Mesenchymal stem cell (in vitro differentiated cells and primary cell): ENCODE measurements around the gene ADAM23.
A peak's percentile ranks its signal among the peaks of the same experiment; 100 is the strongest.

Experiments used
- DNase-seq: peaks from one replicate; pipeline ENCODE4 v3.0.0-alpha.2; 2013
- H2AFZ ChIP-seq: one replicate; pipeline ENCODE4 v1.6.1; 2013; ENCODE audit warnings: low read depth, mild to moderate bottlenecking, control low read depth, inconsistent platforms, low read length, moderate library complexity
- H2AK5ac ChIP-seq: 2 replicates; pipeline ENCODE4 v1.6.1; 2013; ENCODE audit warnings: low read length, moderate library complexity, mild to moderate bottlenecking, inconsistent platforms; ENCODE audit not compliant: severe bottlenecking
- H2BK120ac ChIP-seq: one replicate; pipeline ENCODE4 v1.6.1; 2013; ENCODE audit warnings: low read depth, mild to moderate bottlenecking, inconsistent platforms, low read length, moderate library complexity
- H2BK12ac ChIP-seq, 2 experiments: one replicate each; pipeline ENCODE4 v1.6.1; 2013; ENCODE audit warnings: inconsistent platforms in 2 of 2, low read length in 2 of 2, mild to moderate bottlenecking in 2 of 2, moderate library complexity in 2 of 2, control low read depth in 1 of 2
- H2BK15ac ChIP-seq: one replicate; pipeline ENCODE4 v1.6.1; 2013; ENCODE audit warnings: mild to moderate bottlenecking, low read depth, inconsistent platforms; ENCODE audit not compliant: poor library complexity, severe bottlenecking
- H2BK5ac ChIP-seq: 2 replicates; pipeline ENCODE4 v1.6.1; 2013; ENCODE audit warnings: low read depth, mild to moderate bottlenecking, low read length, control low read depth, inconsistent platforms; ENCODE audit not compliant: poor library complexity, severe bottlenecking
- H3K14ac ChIP-seq, 2 experiments: one replicate each; pipeline ENCODE4 v1.6.1; 2013; ENCODE audit warnings: inconsistent platforms in 2 of 2, low read length in 2 of 2, control low read depth in 1 of 2, mild to moderate bottlenecking in 1 of 2, moderate library complexity in 1 of 2
- H3K18ac ChIP-seq, 2 experiments: one replicate each; pipeline ENCODE4 v1.6.1; 2013; ENCODE audit warnings: inconsistent platforms in 2 of 2, low read length in 2 of 2, control low read depth in 1 of 2, low read depth in 1 of 2, mild to moderate bottlenecking in 1 of 2
- H3K23ac ChIP-seq, 2 experiments: one replicate each; pipeline ENCODE4 v1.6.1; 2013; ENCODE audit warnings: inconsistent platforms in 2 of 2, low read length in 2 of 2, mild to moderate bottlenecking in 2 of 2, moderate library complexity in 2 of 2, control low read depth in 1 of 2
- H3K27ac ChIP-seq: 2 replicates; pipeline ENCODE4 v1.5.1; 2013; ENCODE audit warnings: mild to moderate bottlenecking, moderate library complexity, low read length, control low read depth, inconsistent platforms; ENCODE audit not compliant: poor library complexity, severe bottlenecking
- H3K27me3 ChIP-seq, 2 experiments: 2 replicates each; pipeline versions ENCODE4 v1.6.1 to v1.7.0; 2013; ENCODE audit warnings: low read length in 2 of 2, mild to moderate bottlenecking in 2 of 2, moderate library complexity in 2 of 2, control low read depth in 1 of 2, inconsistent platforms in 1 of 2; ENCODE audit not compliant: control insufficient read depth in 1 of 2, insufficient read depth in 1 of 2
- H3K36me3 ChIP-seq, 2 experiments: 2 replicates each; pipeline versions ENCODE4 v1.6.1 to v1.7.0; 2013; ENCODE audit warnings: low read length in 2 of 2, control low read depth in 1 of 2, inconsistent platforms in 1 of 2, low read depth in 1 of 2, mild to moderate bottlenecking in 1 of 2; ENCODE audit not compliant: insufficient read depth in 2 of 2, control insufficient read depth in 1 of 2
- H3K4ac ChIP-seq, 2 experiments: one replicate each; pipeline ENCODE4 v1.6.1; 2013; ENCODE audit warnings: inconsistent platforms in 2 of 2, low read length in 2 of 2, mild to moderate bottlenecking in 2 of 2, moderate library complexity in 2 of 2, control low read depth in 1 of 2, low read depth in 1 of 2
- H3K4me1 ChIP-seq: 2 replicates; pipeline ENCODE4 v1.6.1; 2013; ENCODE audit warnings: low read depth, low read length, control low read depth; ENCODE audit not compliant: control insufficient read depth, insufficient read depth
- H3K4me2 ChIP-seq: 2 replicates; pipeline ENCODE4 v1.6.1; 2013; ENCODE audit warnings: low read length, mild to moderate bottlenecking, inconsistent platforms; ENCODE audit not compliant: poor library complexity, severe bottlenecking
- H3K4me3 ChIP-seq, 2 experiments: 2 replicates each; pipeline versions ENCODE4 v1.5.1 to v1.7.0; 2013; ENCODE audit warnings: low read length in 2 of 2, mild to moderate bottlenecking in 2 of 2, control low read depth in 1 of 2, low read depth in 1 of 2; ENCODE audit not compliant: insufficient read depth in 1 of 2
- H3K79me1 ChIP-seq: replicated peaks from 2 replicates; pipeline ENCODE4 v1.6.1; 2013; ENCODE audit warnings: mild to moderate bottlenecking, control low read depth, low read length, inconsistent platforms; ENCODE audit not compliant: poor library complexity, severe bottlenecking
- H3K9ac ChIP-seq: 2 replicates; pipeline ENCODE4 v1.7.0; 2013; ENCODE audit warnings: mild to moderate bottlenecking, low read length, moderate library complexity
- H3K9me3 ChIP-seq: 2 replicates; pipeline ENCODE4 v1.7.0; 2013; ENCODE audit warnings: mild to moderate bottlenecking, low read length; ENCODE audit not compliant: control insufficient read depth
- H4K8ac ChIP-seq: one replicate; pipeline ENCODE4 v1.6.1; 2013; ENCODE audit warnings: inconsistent platforms, mild to moderate bottlenecking, low read length, moderate library complexity
- H4K91ac ChIP-seq: one replicate; pipeline ENCODE4 v1.6.1; 2013; ENCODE audit warnings: mild to moderate bottlenecking, low read length, inconsistent platforms
- WGBS: methylation state at CpG from one replicate; pipeline ENCODE4 v1.1.7; 2013; ENCODE audit warnings: mixed read lengths; 5-methylcytosine and 5-hydroxymethylcytosine counted together

Gene ADAM23

DNA sequence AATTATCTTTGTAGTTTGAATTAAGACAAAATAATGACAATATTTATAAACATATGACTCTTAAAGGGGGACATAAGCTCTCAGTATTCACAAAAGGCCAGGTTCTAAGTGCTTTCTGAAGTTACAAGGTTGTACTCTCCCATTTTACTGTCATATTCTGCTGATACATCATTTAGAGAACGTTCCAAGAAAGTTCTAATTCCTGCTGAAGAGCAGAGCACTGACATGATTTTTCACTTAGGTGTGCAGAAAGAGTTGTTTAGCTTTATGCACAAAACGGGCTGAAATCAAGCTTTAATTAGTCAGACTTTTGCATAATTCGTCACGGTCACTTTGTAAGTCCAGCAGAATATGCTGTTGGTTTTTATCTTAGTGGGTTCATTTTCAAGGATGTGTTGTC is 37.3 kb downstream of the ADAM23 start:
- Histone ChIP-seq H2AFZ (no peak overlapping the region), H3K23ac (no peak overlapping the region), H4K8ac (no peak overlapping the region), H3K79me1 (no peaks in the 10 kb centered on the region), H2BK5ac (no peak overlapping the region), H2AK5ac (no peak overlapping the region), H3K14ac (no peak overlapping the region), H2BK120ac (no peak overlapping the region), H3K18ac (no peak overlapping the region), H3K36me3 (no peaks in the 10 kb centered on the region), H3K9ac (no peak overlapping the region), H3K4me1 (no peaks in the 10 kb centered on the region), H2BK15ac (no peak overlapping the region), H3K4ac (no peak overlapping the region), H3K4me2 (no peak overlapping the region), H4K91ac (no peak overlapping the region), H3K4me3 (no peak overlapping the region), H2BK12ac (no peak overlapping the region), H3K27me3 (no peaks in the 10 kb centered on the region), H3K9me3 (no peaks in the 10 kb centered on the region), H3K27ac (no peak overlapping the region)
- 94% methylated on average over 4 of the region's 4 CpGs for WGBS
- DNase-seq = no peak

DNA sequence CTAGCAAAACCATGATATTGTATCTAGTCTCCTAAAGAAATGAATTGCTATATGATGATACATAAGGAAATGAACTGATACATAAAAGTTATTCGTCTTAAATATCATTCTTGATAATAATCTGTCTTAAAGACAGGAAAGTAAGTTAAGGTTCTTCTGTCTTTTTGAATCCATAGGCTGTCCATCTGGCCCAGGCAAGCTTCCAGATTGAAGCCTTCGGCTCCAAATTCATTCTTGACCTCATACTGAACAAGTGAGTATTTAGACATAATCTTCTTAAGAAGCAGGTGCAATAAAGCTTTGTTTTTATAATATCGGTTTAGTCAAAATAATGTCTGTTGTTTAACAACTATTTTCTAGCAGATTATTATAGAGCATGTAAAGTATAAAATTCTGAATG is 37.7 kb downstream of the ADAM23 start:
- WGBS = no CpG with 5 or more reads among the region's 3 CpGs

DNA sequence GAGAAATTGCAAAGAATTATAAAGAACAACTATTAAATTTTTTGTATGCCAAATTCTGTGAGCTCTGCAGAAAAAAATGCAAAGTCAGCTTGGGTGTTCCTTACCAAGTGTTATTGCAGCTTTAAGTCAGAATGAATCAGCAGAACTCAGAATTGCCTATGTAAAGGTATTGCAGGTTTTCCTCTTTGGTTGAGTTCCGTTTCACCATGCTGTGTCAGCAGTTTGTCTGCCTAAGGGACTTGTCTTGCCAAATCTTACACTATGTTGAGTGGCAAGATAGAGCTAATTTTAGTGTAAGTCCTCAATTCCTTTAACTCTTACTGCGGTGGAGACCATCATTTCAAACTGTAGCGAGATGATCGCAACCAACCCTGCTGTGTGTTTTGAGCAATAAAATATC is 38.8 kb downstream of the ADAM23 start:
- Histone ChIP-seq H2BK12ac (no peak overlapping the region), H3K4me3 (no peak overlapping the region), H3K4me1 (no peaks in the 10 kb centered on the region), H2AFZ (no peak overlapping the region), H3K14ac (no peak overlapping the region), H3K9me3 (no peaks in the 10 kb centered on the region), H2BK5ac (no peak overlapping the region), H4K91ac (no peak overlapping the region), H3K36me3 (no peaks in the 10 kb centered on the region), H3K79me1 (no peaks in the 10 kb centered on the region), H2AK5ac (no peak overlapping the region), H2BK120ac (no peak overlapping the region), H3K4ac (no peak overlapping the region), H3K4me2 (no peak overlapping the region), H3K23ac (no peak overlapping the region), H2BK15ac (no peak overlapping the region), H3K18ac (no peak overlapping the region), H3K27ac (no peak overlapping the region), H3K27me3 (no peaks in the 10 kb centered on the region), H4K8ac (peak overlapping the region; percentile 54), H3K9ac (no peak overlapping the region)
- no peak for DNase-seq
- WGBS = 84% methylated on average over 4 of the region's 4 CpGs

More for the DNA sequence above, 37.7 kb downstream of the ADAM23 start:
- Histone ChIP-seq H2BK15ac (no peak overlapping the region), H3K4me3 (no peak overlapping the region), H3K27me3 (no peaks in the 10 kb centered on the region), H2AK5ac (no peak overlapping the region), H3K18ac (no peak overlapping the region), H2BK120ac (no peak overlapping the region), H3K27ac (no peak overlapping the region), H4K8ac (no peak overlapping the region), H3K23ac (no peak overlapping the region), H3K9me3 (no peaks in the 10 kb centered on the region), H4K91ac (no peak overlapping the region), H2BK5ac (no peak overlapping the region), H3K4me2 (no peak overlapping the region), H3K79me1 (no peaks in the 10 kb centered on the region), H2BK12ac (no peak overlapping the region), H2AFZ (no peak overlapping the region), H3K14ac (no peak overlapping the region), H3K4ac (no peak overlapping the region), H3K4me1 (no peaks in the 10 kb centered on the region), H3K9ac (no peak overlapping the region), H3K36me3 (no peaks in the 10 kb centered on the region)
- DNase-seq = no peak

DNA sequence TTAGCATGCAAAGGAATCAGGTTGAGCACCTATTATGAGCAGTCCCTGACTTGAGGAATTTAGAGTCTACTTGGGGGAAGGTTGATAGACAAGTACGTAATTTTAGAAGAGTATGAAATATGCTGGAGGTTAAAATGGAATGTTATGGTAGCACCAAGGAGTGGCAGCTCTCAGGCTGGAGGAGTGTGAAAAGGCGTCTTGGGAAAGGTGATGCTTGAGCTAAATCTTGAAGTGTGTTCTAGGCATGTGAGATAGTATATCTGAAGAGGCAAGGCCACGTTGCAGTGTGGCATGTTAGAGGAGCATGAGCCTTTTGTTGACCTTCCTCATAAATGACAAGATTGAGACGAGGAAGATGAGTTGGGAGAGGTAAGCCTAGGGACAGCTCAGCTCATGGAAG is 39.3 kb downstream of the ADAM23 start:
- Histone ChIP-seq H3K27ac (no peak overlapping the region), H2BK5ac (no peak overlapping the region), H3K79me1 (no peaks in the 10 kb centered on the region), H3K23ac (no peak overlapping the region), H2BK120ac (no peak overlapping the region), H4K91ac (no peak overlapping the region), H2BK15ac (no peak overlapping the region), H3K27me3 (no peaks in the 10 kb centered on the region), H2AK5ac (no peak overlapping the region), H3K36me3 (no peaks in the 10 kb centered on the region), H2BK12ac (no peak overlapping the region), H3K4me3 (no peak overlapping the region), H4K8ac (no peak overlapping the region), H2AFZ (no peak overlapping the region), H3K4ac (no peak overlapping the region), H3K4me2 (no peak overlapping the region), H3K9ac (no peak overlapping the region), H3K14ac (no peak overlapping the region), H3K9me3 (no peaks in the 10 kb centered on the region), H3K4me1 (no peaks in the 10 kb centered on the region), H3K18ac (no peak overlapping the region)
- 87% methylated on average over 4 of the region's 4 CpGs for WGBS
- DNase-seq = no peak
